ENCODE results near the gene MAFB.

GRCh38 chr20:40728470-40728869 lies 39.4 kb upstream of the MAFB start:
- TF ChIP-seq CTCF (IDR thresholded peaks at IDR 0.05) (no peak), POLR2A (IDR thresholded peaks at IDR 0.05) (no peak), EP300 (IDR thresholded peaks at IDR 0.05) (no peak)
